Transverse colon (tissue), 4 donors: ENCODE measurements around the gene PTGIS. TPM values are rescaled to one million over a fixed set of nuclear protein-coding genes. Genes with fewer than 3 reads are reported as not detected.
A peak's percentile ranks its signal among the peaks of the same experiment; 100 is the strongest.

Experiments
- DNase-seq: peaks from one replicate; pipeline ENCODE4 v3.0.0-alpha.2; 2019
- H3K27ac ChIP-seq, 4 donors: fragments of 200-600 bp; sonication (generic); 2 replicates each; pipeline ENCODE4 v1.5.1; 2016 to 2018; ENCODE audit warnings: inconsistent platforms in 4 of 4
- H3K27me3 ChIP-seq: fragments of 200-600 bp; sonication (generic); 2 replicates; pipeline ENCODE4 v1.5.1; 2017; ENCODE audit warnings: inconsistent platforms
- H3K36me3 ChIP-seq, 4 donors: fragments of 200-600 bp; sonication (generic); 2 replicates each; pipeline ENCODE4 v1.5.1; 2017 to 2019; ENCODE audit warnings: inconsistent platforms in 4 of 4
- H3K4me1 ChIP-seq, 4 donors: fragments of 200-600 bp; sonication (generic); 2 replicates each; pipeline ENCODE4 v1.5.1; 2017 to 2020; ENCODE audit warnings: inconsistent platforms in 4 of 4
- H3K4me3 ChIP-seq, 4 donors: fragments of 200-600 bp; sonication (generic); 1 replicate in 1 of 4; 2 replicates in 3 of 4; pipeline versions ENCODE4 v1.5.1 to v1.6.1; 2017 to 2019; ENCODE audit warnings: inconsistent platforms in 4 of 4
- H3K9me3 ChIP-seq, 2 donors: fragments of 200-600 bp; sonication (generic); 2 replicates each; pipeline ENCODE4 v1.5.1; 2017 to 2019; ENCODE audit warnings: inconsistent platforms in 2 of 2
- CTCF ChIP-seq, 5 experiments: fragments of 200-600 bp in 3 of 5; fragments of 450-650 bp in 2 of 5; sonication (generic) in 3 of 5; IDR thresholded peaks; 1 replicate in 2 of 5; 2 replicates in 3 of 5; pipeline ENCODE4 v1.5.1; 2016 to 2017; ENCODE audit warnings: antibody characterized with exemption in 5 of 5, inconsistent platforms in 3 of 5, mild to moderate bottlenecking in 2 of 5, moderate library complexity in 1 of 5
- EP300 ChIP-seq: sonication (generic); formaldehyde crosslinking; IDR thresholded peaks from one replicate; pipeline ENCODE4 v1.6.1; 2017; ENCODE audit warnings: antibody characterized with exemption, low read depth
- POLR2A ChIP-seq: fragments of 450-650 bp; IDR thresholded peaks from one replicate; pipeline ENCODE4 v1.6.1; 2016; ENCODE audit warnings: antibody characterized with exemption, mild to moderate bottlenecking, moderate library complexity
- POLR2AphosphoS5 ChIP-seq, 3 donors: sonication (generic); formaldehyde crosslinking; IDR thresholded peaks; one replicate each; pipeline ENCODE4 v1.6.1; 2016; ENCODE audit warnings: antibody characterized with exemption in 3 of 3
- WGBS, 2 donors: methylation state at CpG; one replicate each; pipeline ENCODE4 v1.1.5; 2018; ENCODE audit warnings: low coverage in 1 of 2; 5-methylcytosine and 5-hydroxymethylcytosine counted together
- in situ Hi-C, 4 donors: fragments of 200-750 bp; cut with MboI; loops; one replicate each; pipeline versions ENCODE4 v1.15.0 to v1.15.1; 2017; ENCODE audit warnings: low sequenced_read_pairs in 3 of 4, low pct_ligation_motif_present in 1 of 4, low pct_unique_long_range_greater_than_20kb in 1 of 4
- intact Hi-C: fragments of 100-400 bp; cut with DNase I; formaldehyde crosslinking; loops from one replicate; pipeline ENCODE4 v1.15.1; 2023; ENCODE audit warnings: low total_unique reads
- total RNA-seq, 4 donors: library from RNA; depleted of rRNA; stranded (reverse); fragments of >200 nt; gene quantifications; one replicate each; pipeline ENCODE4 v1.1.0, GENCODE V29; 2016

The PTGIS gene
- total RNA-seq, 4 donors from 2014 or later: 9.4 to 22.3 (median 15.6) TPM

GRCh38 chr20:49559411-49560081 is 8.4 kb downstream of the PTGIS start:
- peak in 1 of 3 donors; percentile 18 for TF ChIP-seq POLR2AphosphoS5 (IDR thresholded peaks at IDR 0.05)
- TF ChIP-seq EP300: no peak
- H3K27me3 ChIP-seq: peaks cover 20% of the 10 kb centered on the region
- peak overlapping the region; percentile 1 to 87 (median 56) for H3K27ac ChIP-seq
- H3K9me3 ChIP-seq: no peaks in the 10 kb centered on the region
- H3K4me1 ChIP-seq: peaks cover 0 to 7% (median 0%) of the 10 kb centered on the region in 4 donors
- no peaks in the 10 kb centered on the region for H3K36me3 ChIP-seq
- intact Hi-C loops: no loop called here
- 75 to 80% methylated on average over 12 to 19 of the region's 19 CpGs for WGBS, 2 donors
- no peak overlapping the region for H3K4me3 ChIP-seq
- peak; percentile 7 for DNase-seq
- in situ Hi-C loops: no loop called here

GRCh38 chr20:49558826-49559225 is 9.1 kb downstream of the PTGIS start:
- intact Hi-C loops: no loop called here
- Histone ChIP-seq H3K4me1 (peaks cover 0 to 7% (median 0%) of the 10 kb centered on the region in 4 donors), H3K27ac (peak overlapping the region in 3 of 4 donors; percentile 53 to 87 (median 58)), H3K36me3 (no peaks in the 10 kb centered on the region), H3K9me3 (no peaks in the 10 kb centered on the region), H3K27me3 (peaks cover 23% of the 10 kb centered on the region), H3K4me3 (no peak overlapping the region)
- TF ChIP-seq POLR2A: no peak
- TF ChIP-seq EP300: no peak
- TF ChIP-seq POLR2AphosphoS5 (IDR thresholded peaks at IDR 0.05): no peak
- no peak for TF ChIP-seq CTCF (IDR thresholded peaks at IDR 0.05)
- in situ Hi-C loops: no loop called here
- peak; percentile 1 for DNase-seq
- 63 to 65% methylated on average over 3 to 8 of the region's 8 CpGs for WGBS, 2 donors

- WGBS, 2 donors: 47 to 65% methylated on average over 3 to 5 of the region's 5 CpGs
- no peaks in the 10 kb centered on the region for H3K36me3 ChIP-seq
- TF ChIP-seq POLR2AphosphoS5 (IDR thresholded peaks at IDR 0.05) (no peak), POLR2A (no peak), EP300 (no peak), CTCF (IDR thresholded peaks at IDR 0.05) (no peak)
- peak overlapping the region; percentile 22 to 87 (median 52) for H3K27ac ChIP-seq
- intact Hi-C loops: no loop called here
- in situ Hi-C loops: no loop called here
- H3K4me3 ChIP-seq: no peak overlapping the region
- no peaks in the 10 kb centered on the region for H3K9me3 ChIP-seq
- peaks cover 23% of the 10 kb centered on the region for H3K27me3 ChIP-seq
- no peak for DNase-seq
- H3K4me1 ChIP-seq: peaks cover 4 to 11% (median 6%) of the 10 kb centered on the region in 4 donors
These were observed 10.5 kb downstream of the PTGIS start for GRCh38 chr20:49557449-49557848.

- H3K9me3 ChIP-seq: no peaks in the 10 kb centered on the region
- DNase-seq: no peak
- intact Hi-C loops: no loop called here
- in situ Hi-C loops: no loop called here
- no peak overlapping the region for H3K4me3 ChIP-seq
- H3K27me3 ChIP-seq: peaks cover 23% of the 10 kb centered on the region
- no peaks in the 10 kb centered on the region for H3K36me3 ChIP-seq
- TF ChIP-seq POLR2AphosphoS5 (IDR thresholded peaks at IDR 0.05) (no peak), EP300 (no peak), POLR2A (no peak), CTCF (IDR thresholded peaks at IDR 0.05) (no peak)
- peak overlapping the region; percentile 22 to 87 (median 52) for H3K27ac ChIP-seq
- H3K4me1 ChIP-seq: peaks cover 0 to 19% (median 9%) of the 10 kb centered on the region in 4 donors
These were observed 11.3 kb downstream of the PTGIS start for GRCh38 chr20:49556621-49557020.
